HepG2 (cell line): ENCODE measurements around the gene AEN. TPM values are rescaled to one million over a fixed set of nuclear protein-coding genes. Genes with fewer than 3 reads are reported as not detected.
A peak's percentile ranks its signal among the peaks of the same experiment; 100 is the strongest.

Source experiments
- ATAC-seq: fragments of 200-7000 bp; cut with Tn5 transposase; 3 replicates; pipeline ENCODE4 v1.9.1; 2020; ENCODE audit warnings: mild to moderate bottlenecking, moderate library complexity
- BruUV-seq: library from RNA; stranded (reverse); fragments of 400-500 nt; replicated peaks from 2 replicates; lab custom pipeline; 2021; lab: Mats Ljungman, UMichigan
- CTCF ChIA-PET: fragments of 300-600 bp; formaldehyde crosslinking; extraction: SDS; loops from one replicate; lab custom pipeline; 2021; ENCODE audit warnings: low total read pairs, inconsistent platforms, low intra/inter-chr PET ratio; lab: Yijun Ruan, JAX
- POLR2A ChIA-PET: fragments of 350-600 bp; sonication (Branson Sonifier 250); formaldehyde crosslinking; loops from one replicate; lab custom pipeline; 2020; ENCODE audit warnings: antibody characterized with exemption, inconsistent platforms; lab: Yijun Ruan, JAX
- DNase-seq: peaks from one replicate; pipeline ENCODE4 v3.0.0-alpha.2; 2015; ENCODE audit warnings: low spot score
- FAIRE-seq: peaks from 3 replicates; lab custom pipeline; 2011; peaks lifted over from hg19 to GRCh38; lab: Jason Lieb, UNC
- H2AFZ ChIP-seq: one replicate; pipeline ENCODE4 v1.6.1; 2011; ENCODE audit warnings: low read length, inconsistent platforms
- H3K27ac ChIP-seq: fragments of 300-600 bp; 3 replicates; pipeline ENCODE4 v1.8.0; 2011; ENCODE audit warnings: mixed run types, mild to moderate bottlenecking, mixed read lengths, low read length, inconsistent platforms; ENCODE audit not compliant: insufficient read depth; ENCODE audit errors: extremely low read length
- H3K27me3 ChIP-seq, 2 experiments: fragments of 200-600 bp in 1 of 2; 2 replicates in 1 of 2; 3 replicates in 1 of 2; pipeline versions ENCODE4 v1.6.0 to v1.8.0; 2011; ENCODE audit warnings: low read length in 2 of 2, mild to moderate bottlenecking in 2 of 2, moderate library complexity in 2 of 2, inconsistent platforms in 1 of 2; ENCODE audit not compliant: insufficient read depth in 2 of 2, control insufficient read depth in 1 of 2
- H3K36me3 ChIP-seq, 2 experiments: fragments of 200-600 bp in 1 of 2; replicated peaks in 1 of 2; 2 replicates in 1 of 2; 3 replicates in 1 of 2; pipeline versions ENCODE4 v1.5.1 to v1.8.0; 2011; ENCODE audit warnings: low read length in 2 of 2, inconsistent platforms in 1 of 2; ENCODE audit not compliant: insufficient read depth in 2 of 2, control insufficient read depth in 1 of 2
- H3K4me1 ChIP-seq: 2 replicates; pipeline ENCODE4 v1.5.1; 2012; ENCODE audit warnings: low read length, inconsistent platforms; ENCODE audit not compliant: insufficient read depth
- H3K4me2 ChIP-seq: 2 replicates; pipeline ENCODE4 v1.6.0; 2011; ENCODE audit warnings: low read depth, low read length, inconsistent platforms
- H3K4me3 ChIP-seq, 3 experiments: fragments of 200-600 bp in 1 of 3; sonication (generic), shearing (Covaris generic) in 1 of 3; replicated peaks in 1 of 3; 2 replicates each; pipeline ENCODE4 v1.5.1; 2011 to 2016; ENCODE audit warnings: low read length in 3 of 3, inconsistent platforms in 2 of 3, low read depth in 2 of 3, mild to moderate bottlenecking in 2 of 3, control low read depth in 1 of 3, mixed read lengths in 1 of 3; ENCODE audit not compliant: insufficient read depth in 1 of 3
- H3K79me2 ChIP-seq: one replicate; pipeline ENCODE4 v1.6.1; 2011; ENCODE audit warnings: low read length, inconsistent platforms; ENCODE audit not compliant: insufficient read depth
- H3K9ac ChIP-seq: 2 replicates; pipeline ENCODE4 v1.6.0; 2011; ENCODE audit warnings: mild to moderate bottlenecking, low read depth, low read length, inconsistent platforms; ENCODE audit not compliant: insufficient read depth
- H3K9me3 ChIP-seq: 2 replicates; pipeline ENCODE4 v1.5.1; 2012; ENCODE audit warnings: mild to moderate bottlenecking, low read length
- H4K20me1 ChIP-seq: 2 replicates; pipeline ENCODE4 v1.6.0; 2011; ENCODE audit warnings: inconsistent platforms, mild to moderate bottlenecking, low read length, moderate library complexity; ENCODE audit not compliant: insufficient read depth
- BCL6 ChIP-seq: IDR thresholded peaks from 2 replicates; pipeline ENCODE4 v1.6.1; 2016; ENCODE audit warnings: missing genetic modification reagents, missing compliant biosample characterization
- FOSL2 ChIP-seq: sonication (generic); formaldehyde crosslinking; IDR thresholded peaks from 2 replicates; pipeline ENCODE4 v1.4.0; 2020; ENCODE audit warnings: missing genetic modification reagents
- HDAC1 ChIP-seq: sonication (generic); formaldehyde crosslinking; IDR thresholded peaks from 2 replicates; pipeline ENCODE4 v1.5.1; 2020; ENCODE audit warnings: mild to moderate bottlenecking, missing genetic modification reagents
- HHEX ChIP-seq: IDR thresholded peaks from 2 replicates; pipeline ENCODE4 v1.6.1; 2016; ENCODE audit warnings: control low read depth
- KAT2B ChIP-seq: fragments of 150-350 bp; IDR thresholded peaks from 2 replicates; pipeline ENCODE4 v1.6.1; 2014; ENCODE audit warnings: low read depth, low read length, borderline replicate concordance
- KDM6A ChIP-seq: IDR thresholded peaks from 2 replicates; pipeline ENCODE4 v1.6.1; 2016; ENCODE audit warnings: low read depth
- LCORL ChIP-seq, 2 experiments: fragments of 450-650 bp in 1 of 2; sonication (generic) in 1 of 2; formaldehyde crosslinking in 1 of 2; IDR thresholded peaks; 2 replicates each; pipeline versions ENCODE4 v1.5.0 to v1.6.1; 2017 to 2020; ENCODE audit warnings: antibody characterized with exemption in 1 of 2, missing genetic modification reagents in 1 of 2
- NR2C2 ChIP-seq: sonication (generic); formaldehyde crosslinking; IDR thresholded peaks from 2 replicates; pipeline ENCODE4 v1.4.0; 2020; ENCODE audit warnings: missing genetic modification reagents, mild to moderate bottlenecking, moderate library complexity, borderline replicate concordance
- SYNCRIP ChIP-seq: fragments of 200-400 bp; formaldehyde crosslinking; IDR thresholded peaks from 2 replicates; pipeline ENCODE4 v1.6.1; 2018; ENCODE audit warnings: mild to moderate bottlenecking, low read depth, low read length; ENCODE audit not compliant: insufficient read depth
- TEF ChIP-seq: sonication (generic); formaldehyde crosslinking; IDR thresholded peaks from 2 replicates; pipeline ENCODE4 v1.5.0; 2020; ENCODE audit warnings: missing genetic modification reagents
- THYN1 ChIP-seq: sonication (generic); formaldehyde crosslinking; IDR thresholded peaks from 2 replicates; pipeline ENCODE4 v1.8.1; 2023; ENCODE audit warnings: low read depth, mild to moderate bottlenecking, moderate library complexity, missing genetic modification reagents, borderline replicate concordance
- ZNF329 ChIP-seq: sonication (generic); formaldehyde crosslinking; IDR thresholded peaks from 2 replicates; pipeline ENCODE4 v1.9.0; 2021; ENCODE audit warnings: low read depth, mild to moderate bottlenecking, missing genetic modification reagents
- ZNF576 ChIP-seq: sonication (generic); formaldehyde crosslinking; IDR thresholded peaks from 2 replicates; pipeline ENCODE4 v1.4.0; 2020; ENCODE audit warnings: mild to moderate bottlenecking, missing genetic modification reagents
- ZNF768 ChIP-seq: sonication (generic); formaldehyde crosslinking; IDR thresholded peaks from 2 replicates; pipeline ENCODE4 v1.4.0; 2020; ENCODE audit warnings: missing genetic modification reagents
- WGBS: methylation state at CpG from one replicate; pipeline ENCODE4 v1.1.6; 2017; ENCODE audit warnings: low lambda C conversion rate; 5-methylcytosine and 5-hydroxymethylcytosine counted together
- in situ Hi-C: cut with HindIII; loops from 2 replicates; pipeline ENCODE4 v1.10.0; 2017; ENCODE audit warnings: low pct_unique_long_range_greater_than_20kb; ENCODE audit not compliant: extremely low pct_ligation_motif_present
- intact Hi-C: fragments of 100-400 bp; cut with micrococcal nuclease; formaldehyde crosslinking; loops from one replicate; pipeline ENCODE4 v1.10.0; 2022; ENCODE audit not compliant: unreplicated experiment
- polyA plus RNA-seq, 8 experiments: library from polyadenylated mRNA; depleted of rRNA in 3 of 8; stranded (reverse) in 7 of 8; unstranded in 1 of 8; fragments of >200 nt; fragmentation: Illumina TruSeq in 4 of 8; extraction: Trizol in 4 of 8; gene quantifications; 2 replicates each; pipeline versions ENCODE4 v1.2.1 to v1.2.3, GENCODE V29; 2011 to 2016; ENCODE audit warnings: low read depth in 4 of 8, missing spikeins in 1 of 8, mixed read lengths in 1 of 8; ENCODE audit not compliant: insufficient read depth in 1 of 8
- total RNA-seq, 5 experiments: library from RNA; depleted of rRNA; stranded (reverse); fragments of >200 nt; fragmentation: Illumina TruSeq; extraction: Trizol; gene quantifications; 2 replicates each; pipeline ENCODE4 v1.2.3, GENCODE V29; 2016; ENCODE audit warnings: low read depth in 1 of 5
- TF ChIP-seq, protein P1 (sequence below): sonication (generic); formaldehyde crosslinking; IDR thresholded peaks from 2 replicates; pipeline ENCODE4 v1.8.1; 2022; ENCODE audit warnings: mild to moderate bottlenecking, missing genetic modification reagents
- TF ChIP-seq, protein P2 (sequence below): IDR thresholded peaks from 2 replicates; pipeline ENCODE4 v1.4.0; 2020; ENCODE audit warnings: mild to moderate bottlenecking, missing genetic modification reagents
- TF ChIP-seq, protein P3 (sequence below): sonication (generic); formaldehyde crosslinking; IDR thresholded peaks from 2 replicates; pipeline ENCODE4 v1.4.0; 2020; ENCODE audit warnings: missing genetic modification reagents

AEN gene
- total and polyA plus RNA-seq, 2 of the 13 experiments (the other 11 are each of a cell fraction or from before 2014, with no cell fraction given), result 51.3 to 118 TPM

DNA sequence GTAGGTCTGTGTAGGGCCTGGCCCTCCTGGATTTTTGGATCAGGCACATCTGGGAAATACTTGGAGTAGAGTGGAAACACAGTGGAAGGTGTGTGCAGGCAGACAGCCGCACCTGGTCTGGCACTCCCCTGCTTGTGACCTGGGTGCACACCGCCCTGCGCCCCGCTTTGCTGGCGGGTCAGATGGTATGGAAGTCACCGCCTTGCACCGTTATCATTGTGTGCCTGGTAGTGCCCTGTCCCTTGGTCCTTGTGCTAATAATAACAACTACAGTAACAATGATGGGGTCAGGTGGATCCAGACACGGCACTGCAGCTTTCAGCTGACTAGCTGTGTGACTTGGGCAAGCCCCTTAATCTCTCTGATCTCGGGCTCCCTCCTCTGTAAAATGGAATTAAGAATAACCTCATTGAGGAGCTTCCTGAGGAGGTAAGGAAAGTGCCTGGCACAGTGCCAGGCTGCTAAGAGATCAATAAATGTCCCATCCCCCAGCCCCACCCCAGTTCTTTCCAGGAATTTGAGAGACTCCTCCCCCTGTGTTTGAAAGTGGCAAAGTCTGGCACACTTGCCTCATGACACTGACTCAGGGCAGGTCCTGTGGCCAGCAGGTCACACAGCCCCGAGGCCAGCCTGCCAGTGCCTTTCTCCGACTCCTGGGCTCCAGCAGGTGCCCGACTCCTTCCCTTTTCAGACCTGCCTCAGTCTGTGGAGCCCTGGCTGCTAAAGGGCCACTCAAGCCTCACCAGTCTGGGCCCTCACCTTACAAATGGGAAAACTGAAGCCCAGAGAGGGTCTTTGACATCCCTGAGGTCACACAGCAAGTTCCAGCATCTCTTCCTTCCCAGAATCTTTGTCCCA is 27.4 kb downstream of the AEN start:
- no peak for FAIRE-seq
- H3K4me2 ChIP-seq, result no peak overlapping the region
- H3K9ac ChIP-seq, result no peak overlapping the region
- H3K27ac ChIP-seq, result no peak overlapping the region
- peaks cover 7% of the 10 kb centered on the region; the same call in 1 of the 2 replicates for H3K4me1 ChIP-seq
- POLR2A ChIA-PET, result interaction anchor here (0.9 kb wide), 1 partner anchor 10 kb away, joined by 3 read pairs; the partner anchor contains the start of gene ISG20
- no peak overlapping the region for H2AFZ ChIP-seq
- H4K20me1 ChIP-seq, result no peaks in the 10 kb centered on the region
- 78% methylated on average over 6 of the region's 12 CpGs for WGBS
- no peaks in the 10 kb centered on the region for H3K36me3 ChIP-seq
- no peak overlapping the region for H3K4me3 ChIP-seq
- peak; percentile 43; the same call in 2 of the 3 replicates for ATAC-seq
- in situ Hi-C loops (no loop called here), intact Hi-C loops (no loop called here)
- no TSS peak for BruUV-seq
- no peaks in the 10 kb centered on the region for H3K9me3 ChIP-seq
- H3K27me3 ChIP-seq, result no peaks in the 10 kb centered on the region
- no peaks in the 10 kb centered on the region for H3K79me2 ChIP-seq
- CTCF ChIA-PET, result no interaction called here
- DNase-seq, result no peak
- TF ChIP-seq KAT2B (no peak), THYN1 (no peak), ZNF768 (CRISPR knock-in tag) (peak; percentile 93), ZNF576 (CRISPR knock-in tag) (no peak), SYNCRIP (no peak), KDM6A (CRISPR knock-in tag) (no peak), NR2C2 (CRISPR knock-in tag) (no peak), BCL6 (CRISPR knock-in tag) (peak; percentile 89), TEF (CRISPR knock-in tag) (no peak), ZNF329 (no peak), HDAC1 (no peak), LCORL (IDR thresholded peaks at IDR 0.05) (peak; percentile 78), LCORL (CRISPR knock-in tag; IDR thresholded peaks at IDR 0.05) (no peak), HHEX (no peak), FOSL2 (CRISPR knock-in tag) (no peak)
- TF ChIP-seq, protein P1, sequence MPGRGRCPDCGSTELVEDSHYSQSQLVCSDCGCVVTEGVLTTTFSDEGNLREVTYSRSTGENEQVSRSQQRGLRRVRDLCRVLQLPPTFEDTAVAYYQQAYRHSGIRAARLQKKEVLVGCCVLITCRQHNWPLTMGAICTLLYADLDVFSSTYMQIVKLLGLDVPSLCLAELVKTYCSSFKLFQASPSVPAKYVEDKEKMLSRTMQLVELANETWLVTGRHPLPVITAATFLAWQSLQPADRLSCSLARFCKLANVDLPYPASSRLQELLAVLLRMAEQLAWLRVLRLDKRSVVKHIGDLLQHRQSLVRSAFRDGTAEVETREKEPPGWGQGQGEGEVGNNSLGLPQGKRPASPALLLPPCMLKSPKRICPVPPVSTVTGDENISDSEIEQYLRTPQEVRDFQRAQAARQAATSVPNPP (CRISPR knock-in tag), result no peak
- TF ChIP-seq, protein P2, sequence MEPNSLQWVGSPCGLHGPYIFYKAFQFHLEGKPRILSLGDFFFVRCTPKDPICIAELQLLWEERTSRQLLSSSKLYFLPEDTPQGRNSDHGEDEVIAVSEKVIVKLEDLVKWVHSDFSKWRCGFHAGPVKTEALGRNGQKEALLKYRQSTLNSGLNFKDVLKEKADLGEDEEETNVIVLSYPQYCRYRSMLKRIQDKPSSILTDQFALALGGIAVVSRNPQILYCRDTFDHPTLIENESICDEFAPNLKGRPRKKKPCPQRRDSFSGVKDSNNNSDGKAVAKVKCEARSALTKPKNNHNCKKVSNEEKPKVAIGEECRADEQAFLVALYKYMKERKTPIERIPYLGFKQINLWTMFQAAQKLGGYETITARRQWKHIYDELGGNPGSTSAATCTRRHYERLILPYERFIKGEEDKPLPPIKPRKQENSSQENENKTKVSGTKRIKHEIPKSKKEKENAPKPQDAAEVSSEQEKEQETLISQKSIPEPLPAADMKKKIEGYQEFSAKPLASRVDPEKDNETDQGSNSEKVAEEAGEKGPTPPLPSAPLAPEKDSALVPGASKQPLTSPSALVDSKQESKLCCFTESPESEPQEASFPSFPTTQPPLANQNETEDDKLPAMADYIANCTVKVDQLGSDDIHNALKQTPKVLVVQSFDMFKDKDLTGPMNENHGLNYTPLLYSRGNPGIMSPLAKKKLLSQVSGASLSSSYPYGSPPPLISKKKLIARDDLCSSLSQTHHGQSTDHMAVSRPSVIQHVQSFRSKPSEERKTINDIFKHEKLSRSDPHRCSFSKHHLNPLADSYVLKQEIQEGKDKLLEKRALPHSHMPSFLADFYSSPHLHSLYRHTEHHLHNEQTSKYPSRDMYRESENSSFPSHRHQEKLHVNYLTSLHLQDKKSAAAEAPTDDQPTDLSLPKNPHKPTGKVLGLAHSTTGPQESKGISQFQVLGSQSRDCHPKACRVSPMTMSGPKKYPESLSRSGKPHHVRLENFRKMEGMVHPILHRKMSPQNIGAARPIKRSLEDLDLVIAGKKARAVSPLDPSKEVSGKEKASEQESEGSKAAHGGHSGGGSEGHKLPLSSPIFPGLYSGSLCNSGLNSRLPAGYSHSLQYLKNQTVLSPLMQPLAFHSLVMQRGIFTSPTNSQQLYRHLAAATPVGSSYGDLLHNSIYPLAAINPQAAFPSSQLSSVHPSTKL (CRISPR knock-in tag), result no peak
- TF ChIP-seq, protein P3, sequence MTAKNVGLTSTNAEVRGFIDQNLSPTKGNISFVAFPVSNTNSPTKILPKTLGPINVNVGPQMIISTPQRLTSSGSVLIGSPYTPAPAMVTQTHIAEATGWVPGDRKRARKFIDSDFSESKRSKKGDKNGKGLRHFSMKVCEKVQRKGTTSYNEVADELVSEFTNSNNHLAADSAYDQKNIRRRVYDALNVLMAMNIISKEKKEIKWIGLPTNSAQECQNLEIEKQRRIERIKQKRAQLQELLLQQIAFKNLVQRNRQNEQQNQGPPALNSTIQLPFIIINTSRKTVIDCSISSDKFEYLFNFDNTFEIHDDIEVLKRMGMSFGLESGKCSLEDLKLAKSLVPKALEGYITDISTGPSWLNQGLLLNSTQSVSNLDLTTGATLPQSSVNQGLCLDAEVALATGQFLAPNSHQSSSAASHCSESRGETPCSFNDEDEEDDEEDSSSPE (CRISPR knock-in tag), result no peak
